Left lung (tissue), 10 donors: ENCODE measurements around the gene SECISBP2L. TPM values are rescaled to one million over a fixed set of nuclear protein-coding genes. Genes with fewer than 3 reads are reported as not detected.

ENCODE experiments used
- ATAC-seq: fragments of 200-7000 bp; cut with Tn5 transposase; one replicate; pipeline ENCODE4 v1.9.1; 2020; ENCODE audit warnings: moderate library complexity
- DNase-seq, 4 donors: peaks; one replicate each; pipeline ENCODE4 v3.0.0-alpha.2; 2013 to 2020
- H3K27ac ChIP-seq, 2 donors: fragments of 200-600 bp; sonication (generic) in 1 of 2; one replicate each; pipeline versions ENCODE4 v1.5.0 to v1.8.0; 2020 to 2021
- H3K27me3 ChIP-seq, 2 donors: fragments of 200-600 bp; sonication (generic) in 1 of 2; one replicate each; pipeline versions ENCODE4 v1.5.0 to v1.8.0; 2020 to 2021
- H3K36me3 ChIP-seq, 2 donors: fragments of 200-600 bp; sonication (generic) in 1 of 2; one replicate each; pipeline versions ENCODE4 v1.5.0 to v1.8.0; 2020 to 2021
- H3K4me1 ChIP-seq, 2 donors: fragments of 200-600 bp; one replicate each; pipeline ENCODE4 v1.8.0; 2021
- H3K4me3 ChIP-seq, 2 donors: fragments of 200-600 bp; sonication (generic) in 1 of 2; one replicate each; pipeline versions ENCODE4 v1.5.0 to v1.8.0; 2020 to 2021; ENCODE audit warnings: mild to moderate bottlenecking in 1 of 2
- H3K9me3 ChIP-seq, 2 donors: fragments of 200-600 bp; sonication (generic) in 1 of 2; one replicate each; pipeline versions ENCODE4 v1.5.0 to v1.8.0; 2020 to 2021
- intact Hi-C, 2 donors: fragments of 100-400 bp; cut with DNase I; formaldehyde crosslinking; loops; one replicate each; pipeline versions ENCODE4 v1.11.2 to v1.14.2; 2022
- polyA plus RNA-seq, 6 donors: library from polyadenylated mRNA; unstranded; fragments of 120-200 nt; gene quantifications; one replicate each; pipeline ENCODE4 v1.2.1, GENCODE V29; 2013; ENCODE audit not compliant: insufficient read length in 6 of 6
- total RNA-seq, 2 donors: library from RNA; stranded (reverse); fragmentation: NEBNext Ultra II Directional; extraction: Animal tissue kit (Norgen Biotek cat#: 25700); gene quantifications; one replicate each; pipeline ENCODE4 v1.2.1, GENCODE V29; 2021
- TF ChIP-seq, protein P1 (sequence below), 2 donors: fragments of 200-600 bp; sonication (generic) in 1 of 2; IDR thresholded peaks; one replicate each; pipeline versions ENCODE4 v1.5.0 to v1.8.0; 2021; ENCODE audit warnings: antibody characterized with exemption in 2 of 2
- donor health status: DM: no; HTN: yes; CAD: no.
- donor health status: DM: no; HTN: no; CAD: no.

Gene SECISBP2L
- total and polyA plus RNA-seq, 8 donors, result 69.6 to 106 (median 76.7) TPM

DNA sequence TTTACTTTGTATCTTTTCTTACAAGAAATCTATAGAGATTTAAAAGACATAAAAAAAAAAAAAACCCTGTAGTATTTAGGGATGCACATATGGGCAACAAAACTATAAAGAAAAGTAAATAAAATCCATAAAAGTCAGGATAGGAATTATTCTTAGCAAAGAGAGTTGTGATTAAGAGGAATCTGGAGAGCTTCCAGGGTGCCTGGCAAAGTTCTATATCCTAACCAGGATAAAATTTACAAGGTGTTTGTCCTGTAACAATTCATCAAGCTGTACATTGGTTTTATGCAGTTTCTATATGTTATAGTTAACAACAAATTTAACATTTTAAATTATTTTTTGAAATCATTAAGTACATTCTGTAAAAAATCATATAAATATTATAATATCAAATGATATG lies 7.9 kb downstream of the SECISBP2L start:
- peaks cover 18 to 39% of the 10 kb centered on the region in 2 donors for H3K4me1 ChIP-seq
- H3K27me3 ChIP-seq, result no peaks in the 10 kb centered on the region
- H3K9me3 ChIP-seq, result no peaks in the 10 kb centered on the region
- no peak overlapping the region for H3K27ac ChIP-seq
- TF ChIP-seq, protein P1, sequence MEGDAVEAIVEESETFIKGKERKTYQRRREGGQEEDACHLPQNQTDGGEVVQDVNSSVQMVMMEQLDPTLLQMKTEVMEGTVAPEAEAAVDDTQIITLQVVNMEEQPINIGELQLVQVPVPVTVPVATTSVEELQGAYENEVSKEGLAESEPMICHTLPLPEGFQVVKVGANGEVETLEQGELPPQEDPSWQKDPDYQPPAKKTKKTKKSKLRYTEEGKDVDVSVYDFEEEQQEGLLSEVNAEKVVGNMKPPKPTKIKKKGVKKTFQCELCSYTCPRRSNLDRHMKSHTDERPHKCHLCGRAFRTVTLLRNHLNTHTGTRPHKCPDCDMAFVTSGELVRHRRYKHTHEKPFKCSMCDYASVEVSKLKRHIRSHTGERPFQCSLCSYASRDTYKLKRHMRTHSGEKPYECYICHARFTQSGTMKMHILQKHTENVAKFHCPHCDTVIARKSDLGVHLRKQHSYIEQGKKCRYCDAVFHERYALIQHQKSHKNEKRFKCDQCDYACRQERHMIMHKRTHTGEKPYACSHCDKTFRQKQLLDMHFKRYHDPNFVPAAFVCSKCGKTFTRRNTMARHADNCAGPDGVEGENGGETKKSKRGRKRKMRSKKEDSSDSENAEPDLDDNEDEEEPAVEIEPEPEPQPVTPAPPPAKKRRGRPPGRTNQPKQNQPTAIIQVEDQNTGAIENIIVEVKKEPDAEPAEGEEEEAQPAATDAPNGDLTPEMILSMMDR (IDR thresholded peaks at IDR 0.05), result no peak
- no peak for DNase-seq
- ATAC-seq, result no peak
- intact Hi-C loops, result no loop called here
- peaks cover 0 to 14% of the 10 kb centered on the region in 2 donors for H3K36me3 ChIP-seq
- H3K4me3 ChIP-seq, result no peak overlapping the region

DNA sequence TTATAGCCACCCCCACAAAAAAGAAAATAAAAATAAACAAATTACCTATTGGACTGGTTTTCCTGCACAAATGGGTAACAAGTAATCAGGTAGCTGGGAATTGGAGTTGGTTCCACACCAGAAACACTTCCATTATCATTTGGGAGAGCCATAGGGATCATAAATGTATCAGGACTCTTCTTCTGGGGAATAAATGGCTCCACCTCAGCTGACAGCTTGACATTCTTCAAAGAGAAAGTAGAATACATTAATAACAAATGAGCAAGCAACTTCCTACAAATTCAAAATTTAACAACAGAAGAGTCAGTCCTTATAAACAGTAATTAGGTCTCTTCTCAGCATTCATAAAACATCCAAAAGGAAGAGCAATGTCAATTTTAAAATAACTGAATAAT lies 8.7 kb downstream of the SECISBP2L start:
- Histone ChIP-seq H3K4me3 (no peak overlapping the region), H3K27me3 (no peaks in the 10 kb centered on the region), H3K27ac (no peak overlapping the region), H3K9me3 (no peaks in the 10 kb centered on the region), H3K4me1 (peaks cover 15 to 33% of the 10 kb centered on the region in 2 donors), H3K36me3 (peaks cover 0 to 14% of the 10 kb centered on the region in 2 donors)
- TF ChIP-seq, protein P1 (IDR thresholded peaks at IDR 0.05), result no peak
- ATAC-seq (no peak), DNase-seq (no peak)
- intact Hi-C loops, result no loop called here

DNA sequence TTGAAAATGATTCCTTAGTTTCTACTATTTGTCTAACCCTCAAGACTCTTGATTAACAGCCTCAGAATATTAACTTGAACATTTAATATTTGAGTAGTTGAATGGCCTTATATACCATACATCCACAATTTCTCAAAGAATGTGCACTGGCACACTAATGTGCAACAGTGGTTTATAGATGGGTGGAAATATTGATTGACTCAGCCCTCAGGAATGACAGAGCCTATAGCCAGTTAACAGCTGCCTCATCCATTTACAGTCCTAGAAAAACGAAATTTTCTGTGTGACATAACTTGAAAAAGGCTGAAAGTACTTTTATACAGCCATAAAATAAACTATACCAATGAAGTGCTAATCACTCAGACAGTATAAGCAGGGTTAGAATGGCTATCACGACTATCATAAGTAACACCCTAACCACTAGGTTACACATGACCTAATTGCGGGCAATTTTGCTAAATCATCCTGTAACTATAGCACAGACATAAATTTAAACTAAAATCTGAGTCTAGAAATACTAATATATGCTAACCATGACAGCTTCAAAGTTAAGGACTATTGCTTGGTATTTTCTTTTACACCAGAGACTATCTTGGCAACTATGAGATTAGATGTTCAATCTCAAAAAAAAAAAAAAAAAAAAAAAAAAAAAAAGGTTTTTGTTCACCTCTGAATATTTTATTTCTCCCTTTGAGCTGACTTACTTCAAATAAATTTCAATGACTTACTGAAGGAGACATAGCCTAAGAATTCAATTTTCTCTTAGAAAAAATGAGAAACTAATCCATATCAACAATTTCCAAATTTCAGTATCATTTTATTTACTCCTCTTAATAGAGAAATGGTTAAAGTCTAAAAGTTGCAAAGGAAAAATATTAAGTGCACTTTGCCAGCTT lies 9.3 kb downstream of the SECISBP2L start:
- Histone ChIP-seq H3K4me1 (peaks cover 11 to 28% of the 10 kb centered on the region in 2 donors), H3K27ac (no peak overlapping the region), H3K27me3 (no peaks in the 10 kb centered on the region), H3K4me3 (no peak overlapping the region), H3K9me3 (no peaks in the 10 kb centered on the region), H3K36me3 (peaks cover 0 to 14% of the 10 kb centered on the region in 2 donors)
- ATAC-seq, result no peak
- no peak for DNase-seq
- TF ChIP-seq, protein P1 (IDR thresholded peaks at IDR 0.05), result no peak
- intact Hi-C loops, result no loop called here

DNA sequence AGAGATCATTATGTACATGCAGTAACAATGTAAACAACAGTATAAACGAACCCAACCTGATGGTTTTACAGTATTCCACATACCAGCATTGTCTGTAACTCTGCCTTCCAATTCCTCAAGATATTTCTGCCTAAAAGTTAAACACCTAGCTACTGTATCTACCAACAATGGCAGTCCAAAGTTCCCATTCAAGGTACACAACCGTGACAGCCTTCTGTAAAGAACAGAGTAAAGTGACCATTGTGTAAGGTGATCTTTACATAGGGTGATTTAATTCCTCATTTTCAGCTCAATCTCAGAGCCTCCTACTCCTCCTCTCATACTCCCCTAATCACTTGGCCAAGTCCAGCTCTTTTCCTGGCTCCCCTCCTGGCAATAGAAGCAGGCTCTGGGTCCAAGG lies 10.4 kb downstream of the SECISBP2L start:
- TF ChIP-seq, protein P1 (IDR thresholded peaks at IDR 0.05), result no peak
- Histone ChIP-seq H3K27me3 (no peaks in the 10 kb centered on the region), H3K9me3 (no peaks in the 10 kb centered on the region), H3K4me3 (no peak overlapping the region), H3K36me3 (peaks cover 0 to 19% of the 10 kb centered on the region in 2 donors), H3K27ac (no peak overlapping the region), H3K4me1 (peaks cover 5 to 28% of the 10 kb centered on the region in 2 donors)
- DNase-seq (no peak), ATAC-seq (no peak)
- intact Hi-C loops, result no loop called here

DNA sequence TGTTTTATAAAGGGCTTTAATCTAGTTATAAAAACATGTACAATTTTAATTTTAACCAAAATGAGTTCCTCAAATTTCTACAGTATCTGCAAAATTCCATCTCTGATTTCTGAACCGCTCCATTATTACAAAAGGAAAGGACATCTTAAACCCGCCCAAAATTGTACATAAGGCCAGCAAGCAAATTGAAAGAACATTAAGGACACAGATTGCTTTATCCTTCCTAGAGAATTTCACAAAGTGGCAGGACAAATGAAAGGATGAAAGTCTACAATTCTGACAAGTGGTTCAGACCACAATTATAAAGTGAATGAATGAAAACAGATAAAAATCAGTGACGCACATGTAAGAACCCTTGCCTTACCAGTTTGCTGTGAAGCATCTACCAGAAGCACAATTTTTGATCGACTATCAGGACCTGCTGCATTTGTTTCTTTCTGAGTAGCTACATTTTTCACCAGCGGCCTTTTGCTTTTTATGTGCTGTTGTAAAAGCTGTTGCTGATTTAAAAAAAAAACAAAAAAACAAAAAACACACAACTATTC lies 13.6 kb downstream of the SECISBP2L start:
- H3K27ac ChIP-seq, result no peak overlapping the region
- no peaks in the 10 kb centered on the region for H3K27me3 ChIP-seq
- no peaks in the 10 kb centered on the region for H3K9me3 ChIP-seq
- ATAC-seq (no peak), DNase-seq (no peak)
- TF ChIP-seq, protein P1 (IDR thresholded peaks at IDR 0.05), result no peak
- intact Hi-C loops, result no loop called here
- H3K4me1 ChIP-seq, result peaks cover 0 to 13% of the 10 kb centered on the region in 2 donors
- H3K36me3 ChIP-seq, result peaks cover 0 to 47% of the 10 kb centered on the region in 2 donors
- H3K4me3 ChIP-seq, result no peak overlapping the region
